Glomerular visceral epithelial cell (primary cell): ENCODE measurements around the gene CIBAR2.

Source experiments
- DNase-seq: peaks from one replicate; pipeline ENCODE4 v3.0.0-alpha.2; 2016; ENCODE audit errors: extremely low spot score

Gene CIBAR2

GRCh38 chr16:85112364-85112763 is at the start of gene CIBAR2:
Gene CIBAR2 (minus strand): TSS chr16:85112472. CDS start chr16:85112352, 120 bp downstream.
- no peak for DNase-seq

DNA sequence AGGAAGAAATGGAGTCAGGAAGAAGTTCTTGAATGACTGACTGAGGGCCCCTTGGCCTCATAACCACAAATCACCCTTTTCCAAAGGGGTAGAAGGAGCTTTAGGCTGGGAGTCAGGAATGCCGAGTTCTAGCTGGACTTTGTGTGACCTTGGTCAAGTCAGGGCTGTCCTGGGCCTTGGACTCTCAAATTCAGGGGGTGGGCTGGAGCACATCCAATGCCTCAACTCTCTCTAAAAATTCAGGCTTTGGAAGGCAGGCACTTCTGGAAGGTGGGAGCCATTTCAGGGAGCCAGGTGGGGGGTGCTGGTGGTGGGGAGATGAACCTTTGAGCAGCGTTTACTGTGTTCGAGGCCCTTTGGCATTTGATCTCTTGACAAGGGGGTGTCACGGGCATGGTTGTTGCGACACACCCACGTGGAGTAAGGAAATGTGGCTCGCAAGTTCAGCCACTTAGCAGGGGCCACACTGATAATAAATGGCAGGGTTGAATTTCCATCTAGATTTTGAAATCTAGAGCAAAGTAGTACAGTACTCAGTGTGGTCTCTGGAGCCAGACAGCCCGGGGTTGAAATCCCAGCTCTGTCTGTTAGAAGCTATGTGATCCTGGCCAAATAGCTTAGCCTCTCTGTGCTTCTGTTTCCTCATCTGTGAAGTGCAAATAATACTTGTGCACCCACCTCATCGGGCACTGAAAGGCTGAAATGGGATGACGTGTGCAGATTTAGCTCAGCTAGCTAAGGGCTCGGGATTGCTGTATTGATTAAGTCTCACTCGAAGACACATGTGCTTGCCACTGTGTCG is 47.1 kb upstream of the CIBAR2 start:
- no peak for DNase-seq

GRCh38 chr16:85158743-85159178 is 46.5 kb upstream of the CIBAR2 start:
- no peak for DNase-seq

DNA sequence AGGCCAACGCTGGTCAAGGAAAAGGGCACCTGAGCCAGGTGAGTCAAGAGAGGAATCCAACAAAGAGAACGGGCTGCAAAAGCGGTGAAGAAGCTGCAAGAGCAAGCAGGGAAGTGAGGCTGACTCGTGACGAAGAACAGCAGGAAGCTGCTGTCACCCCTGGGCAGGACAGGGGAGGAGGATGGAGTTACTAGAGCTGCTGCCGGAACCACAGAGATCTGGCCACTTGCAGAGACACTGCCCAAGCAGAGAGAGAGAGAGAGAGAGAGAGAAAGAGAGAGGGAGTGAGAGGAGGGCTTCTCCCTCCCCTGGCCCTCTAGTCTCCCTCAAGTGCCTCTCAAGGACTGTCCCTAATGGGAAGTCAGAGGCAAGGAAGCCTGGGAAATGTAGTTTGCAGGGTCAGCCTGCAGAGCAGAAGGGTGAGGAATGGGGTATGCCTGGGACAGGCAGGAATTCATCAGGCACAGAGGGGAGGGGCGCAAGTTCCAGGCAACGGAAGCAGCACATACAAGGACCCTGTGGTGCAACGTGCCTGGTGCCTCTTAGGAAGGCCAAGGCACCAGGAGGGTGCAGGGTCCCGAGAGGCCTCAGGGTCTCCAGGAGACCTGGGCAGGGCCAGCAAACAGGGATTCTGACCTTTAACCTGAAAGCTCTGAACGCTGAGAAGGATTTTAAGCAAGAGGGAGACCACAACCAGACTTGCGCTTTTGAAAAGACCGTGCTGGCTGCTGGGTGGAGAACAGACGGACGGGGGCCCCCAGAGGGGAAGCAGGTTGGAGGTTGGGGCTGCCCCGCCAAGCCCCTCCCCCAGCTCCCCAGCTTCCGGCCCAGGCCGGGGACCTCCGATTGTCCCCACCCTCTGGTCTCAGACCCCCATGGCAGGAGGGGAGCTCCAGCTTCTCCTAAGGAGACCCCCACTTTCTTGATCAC is 45.8 kb upstream of the CIBAR2 start:
- DNase-seq, result no peak

GRCh38 chr16:85157372-85157771 is 45.1 kb upstream of the CIBAR2 start:
- DNase-seq, result no peak

DNA sequence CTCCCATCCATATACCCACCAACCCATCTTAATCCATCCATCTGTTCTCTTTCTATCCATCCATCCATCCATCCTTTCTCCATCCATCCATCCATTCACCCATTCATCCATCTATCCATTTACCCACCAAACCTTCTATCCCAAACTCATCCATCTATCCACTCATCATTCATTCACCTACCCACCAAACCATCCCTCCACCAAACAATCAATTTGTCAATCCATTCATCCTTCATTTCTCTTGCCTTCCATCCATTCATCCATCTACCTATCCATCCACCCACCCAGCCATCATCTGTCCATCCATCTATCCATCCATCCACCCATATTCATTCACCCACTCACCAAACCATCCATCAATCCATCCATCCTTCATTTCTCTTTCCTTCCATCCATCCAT is 44.6 kb upstream of the CIBAR2 start:
- DNase-seq, result no peak

GRCh38 chr16:85156440-85156839 is 44.2 kb upstream of the CIBAR2 start:
- no peak for DNase-seq

DNA sequence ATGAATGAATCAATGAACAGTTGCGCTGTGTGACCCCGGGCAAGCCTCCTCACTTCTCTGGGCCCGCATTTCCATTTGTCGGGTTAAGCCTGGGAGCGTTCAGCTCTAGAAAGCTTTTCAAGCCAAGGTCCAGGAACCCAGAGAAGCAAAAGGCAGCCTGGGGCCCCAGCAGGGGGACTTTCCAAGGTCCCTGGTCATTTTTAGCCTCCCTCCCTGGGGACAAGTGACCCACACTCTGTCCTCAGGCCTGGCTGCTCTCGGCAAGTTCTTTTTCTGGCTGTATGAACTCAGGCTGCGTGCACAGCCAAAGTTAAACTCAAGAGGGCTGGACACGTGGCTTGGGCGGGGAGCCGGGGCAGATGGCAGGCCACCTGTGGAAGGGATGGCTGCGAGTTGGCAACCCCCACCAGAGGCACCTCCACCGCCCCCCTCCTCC is 41.4 kb upstream of the CIBAR2 start:
- no peak for DNase-seq

DNA sequence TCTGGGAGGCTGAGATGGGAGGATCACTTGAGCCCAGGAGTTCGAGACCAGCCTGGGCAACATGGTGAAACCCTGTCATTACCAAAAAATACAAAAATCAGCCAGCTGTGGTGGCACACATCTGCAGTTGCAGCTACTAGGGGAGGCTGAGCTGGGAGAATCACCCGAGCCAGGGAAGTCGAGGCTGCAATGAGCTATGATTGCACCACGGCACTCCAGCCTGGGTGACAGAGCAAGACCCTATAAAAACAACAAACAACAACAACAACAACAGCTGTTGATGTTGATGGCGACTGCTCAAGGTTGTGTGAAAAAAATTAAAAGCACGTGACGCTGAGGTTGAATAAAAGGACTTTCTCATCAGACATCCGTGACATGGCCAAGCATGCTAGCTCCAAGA is 40.8 kb upstream of the CIBAR2 start:
- no peak for DNase-seq

GRCh38 chr16:85152414-85153030 is 40.2 kb upstream of the CIBAR2 start:
- no peak for DNase-seq

DNA sequence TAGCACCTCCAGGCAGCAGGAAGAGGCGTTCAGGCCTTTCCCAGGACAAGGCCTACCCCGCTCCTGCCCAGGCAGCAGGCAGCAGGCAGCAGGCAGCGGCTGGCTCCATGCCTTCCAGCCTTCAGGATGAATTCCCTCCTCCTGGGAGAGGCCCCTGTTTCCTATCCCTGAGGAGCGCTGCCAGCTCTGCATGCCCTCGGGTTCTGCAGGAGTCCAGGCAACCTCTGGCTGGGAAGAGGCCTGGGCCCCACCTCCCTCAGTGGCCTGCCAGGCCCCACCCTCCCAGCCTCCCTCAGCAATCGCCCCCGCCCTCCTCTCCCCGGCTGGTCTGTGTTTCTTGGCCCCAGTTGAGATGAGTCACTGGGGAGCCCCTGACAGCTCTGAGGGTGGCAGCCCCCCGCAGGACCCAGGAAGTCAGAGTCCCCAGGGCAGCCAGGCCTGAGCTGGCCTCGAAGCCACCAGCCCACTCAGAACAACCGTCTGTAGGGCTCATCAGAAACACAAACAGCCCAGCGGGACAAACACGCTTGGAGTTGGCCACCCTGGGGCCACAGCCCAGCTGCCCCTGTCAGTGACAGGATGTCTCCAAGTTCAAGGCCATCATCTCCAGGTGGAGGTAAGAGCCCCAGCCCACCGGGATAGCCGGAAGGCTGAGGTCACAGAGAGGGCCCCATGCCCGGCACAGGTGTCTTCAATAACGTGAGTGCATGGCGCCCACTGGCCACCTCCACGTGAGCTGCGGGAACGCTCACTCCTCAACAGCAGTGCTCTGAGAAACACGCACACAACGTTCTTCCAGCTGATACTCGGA is 39.5 kb upstream of the CIBAR2 start:
- DNase-seq, result peak; percentile 70

DNA sequence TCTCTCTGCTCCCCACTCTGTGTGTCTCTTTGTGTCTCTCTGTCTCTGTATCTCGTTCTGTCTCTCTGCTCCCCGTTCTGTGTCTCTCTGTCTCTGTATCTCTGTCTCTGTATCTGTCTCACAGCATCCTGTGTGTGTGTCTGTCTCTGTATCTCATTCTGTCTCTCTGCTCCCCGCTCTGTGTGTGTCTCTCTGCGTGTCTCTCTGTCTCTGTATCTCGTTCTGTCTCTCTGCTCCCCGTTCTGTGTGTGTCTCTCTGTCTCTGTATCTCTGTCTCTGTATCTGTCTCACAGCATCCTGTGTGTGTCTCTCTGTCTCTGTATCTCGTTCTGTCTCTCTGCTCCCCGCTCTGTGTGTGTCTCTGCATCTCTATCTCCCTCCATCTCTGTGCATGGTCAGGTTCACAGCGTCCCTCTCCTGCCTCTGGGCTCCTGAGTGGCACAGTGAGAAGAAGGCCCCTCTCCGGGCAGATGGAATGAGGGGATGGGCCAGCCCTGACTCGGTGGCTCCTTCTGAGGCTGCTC is 38.9 kb upstream of the CIBAR2 start:
- DNase-seq, result no peak

- no peak for DNase-seq
These were observed 38.2 kb upstream of the CIBAR2 start for GRCh38 chr16:85150331-85150940.

DNA sequence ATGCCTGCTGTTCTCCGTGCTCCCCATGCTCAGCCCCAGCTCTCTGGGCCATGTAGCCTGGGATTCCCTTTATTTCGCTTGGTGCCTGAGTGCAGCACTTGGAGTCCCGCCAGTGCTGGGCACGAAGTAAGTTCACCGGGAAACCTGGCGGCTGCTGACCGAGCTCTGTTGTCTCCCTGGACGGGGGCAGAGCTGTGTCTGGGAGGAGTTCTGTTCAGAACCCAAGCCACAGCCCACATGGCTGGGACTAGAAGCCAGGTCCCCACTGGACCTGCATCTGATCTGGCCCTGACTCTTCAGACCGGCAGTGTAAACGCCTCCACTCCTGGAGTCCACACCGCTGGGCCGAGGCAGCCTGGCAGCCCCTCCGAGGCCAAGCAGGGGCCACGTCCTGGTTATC is 37.5 kb upstream of the CIBAR2 start:
- no peak for DNase-seq

- DNase-seq, result no peak
These were observed 36.7 kb upstream of the CIBAR2 start for GRCh38 chr16:85148931-85149330.

GRCh38 chr16:85146922-85147651 is 34.8 kb upstream of the CIBAR2 start:
- DNase-seq, result no peak

- DNase-seq, result no peak
These were observed 34.2 kb upstream of the CIBAR2 start for GRCh38 chr16:85146532-85146797.

DNA sequence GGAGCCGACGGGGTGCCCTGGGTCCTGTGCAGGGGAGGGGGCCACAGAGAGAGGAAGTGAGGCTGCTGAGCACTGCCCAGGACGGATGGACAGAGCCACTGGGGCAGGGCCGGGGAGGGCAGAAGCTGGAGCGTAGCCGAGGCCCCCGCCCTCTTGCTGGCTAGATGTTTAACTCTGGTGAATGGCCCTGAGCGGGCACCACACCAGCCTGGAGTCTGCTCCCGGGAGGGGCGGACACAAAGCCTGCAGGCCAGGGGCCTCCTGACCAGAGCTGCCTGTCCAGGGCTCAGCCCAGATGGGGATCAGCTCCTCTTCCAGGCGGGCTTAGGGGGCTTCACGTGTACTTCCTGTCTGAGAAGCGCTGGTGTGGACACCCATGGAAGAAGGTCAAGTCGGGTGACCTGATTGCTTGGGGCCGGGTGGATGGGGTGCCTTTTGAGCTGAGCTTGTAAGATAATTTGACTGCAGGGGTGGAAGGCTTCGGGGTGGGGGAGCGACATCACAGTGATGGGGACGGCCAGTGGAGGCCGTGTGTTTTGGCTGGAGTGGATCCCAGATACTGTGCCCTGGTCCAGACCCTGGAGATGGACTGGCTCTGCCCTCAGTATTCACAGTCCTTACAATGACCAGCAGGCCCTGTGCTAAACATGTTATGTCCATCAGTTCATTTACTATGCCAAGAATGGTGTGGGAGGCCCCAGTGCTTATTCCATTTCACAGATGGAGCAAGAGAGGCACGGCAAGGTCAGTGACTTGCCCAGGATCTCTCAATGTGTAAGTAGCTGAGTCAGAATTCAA is 33.7 kb upstream of the CIBAR2 start:
- DNase-seq, result no peak

- no peak for DNase-seq
These were observed 32.9 kb upstream of the CIBAR2 start for GRCh38 chr16:85145188-85145587.
